ENCODE data around the gene PSD2. TPM values are rescaled to one million over a fixed set of nuclear protein-coding genes. Genes with fewer than 3 reads are reported as not detected.

The PSD2 gene
- total RNA-seq, 1 experiment from 2014 or later: not detected

GRCh38 chr5:139835656-139836055 is 40.0 kb downstream of the PSD2 start:
- no peak for DNase-seq (ENCODE audit: low read depth)

DNA sequence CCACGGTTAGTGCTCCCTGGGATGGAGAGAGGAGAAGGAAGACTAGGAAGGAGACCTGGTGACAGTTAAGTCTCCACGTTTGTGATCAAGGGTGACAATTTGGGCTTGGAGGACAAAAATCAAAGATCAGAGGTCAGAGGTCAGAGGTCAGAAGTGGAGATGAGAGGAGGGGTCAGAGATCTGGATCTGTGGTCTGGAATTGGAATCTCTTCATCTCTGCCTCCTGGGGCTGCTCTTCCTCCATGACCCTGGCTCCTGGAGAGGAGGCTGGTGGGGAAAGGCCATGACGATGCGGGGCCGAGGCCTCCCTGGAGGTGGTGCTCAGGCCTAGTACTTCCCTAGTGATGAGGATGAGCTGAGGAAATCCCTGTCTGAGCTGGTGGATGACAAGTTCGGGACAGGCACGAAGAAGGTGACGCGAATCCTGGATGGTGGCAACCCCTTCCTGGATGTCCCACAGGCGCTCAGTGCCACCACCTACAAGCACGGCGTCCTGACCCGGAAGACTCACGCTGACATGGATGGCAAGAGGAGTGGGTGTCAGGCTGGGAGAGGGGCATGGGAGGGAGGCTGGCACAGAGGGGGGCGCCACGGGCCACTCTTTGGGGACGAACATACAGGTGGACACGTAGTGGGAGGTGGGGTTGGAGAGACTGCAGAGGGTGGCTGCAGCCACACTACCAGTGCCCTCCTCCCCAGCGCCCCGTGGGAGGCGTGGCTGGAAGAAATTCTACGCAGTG is 41.0 kb downstream of the PSD2 start:
- no peak for DNase-seq (ENCODE audit: low read depth)

GRCh38 chr5:139837711-139838380 is 42.2 kb downstream of the PSD2 start:
- DNase-seq (ENCODE audit: low read depth): no peak

GRCh38 chr5:139838381-139839197 is 43.0 kb downstream of the PSD2 start:
- no peak for DNase-seq (ENCODE audit: low read depth)

GRCh38 chr5:139839232-139839815 is 43.7 kb downstream of the PSD2 start:
- DNase-seq (ENCODE audit: low read depth): no peak

DNA sequence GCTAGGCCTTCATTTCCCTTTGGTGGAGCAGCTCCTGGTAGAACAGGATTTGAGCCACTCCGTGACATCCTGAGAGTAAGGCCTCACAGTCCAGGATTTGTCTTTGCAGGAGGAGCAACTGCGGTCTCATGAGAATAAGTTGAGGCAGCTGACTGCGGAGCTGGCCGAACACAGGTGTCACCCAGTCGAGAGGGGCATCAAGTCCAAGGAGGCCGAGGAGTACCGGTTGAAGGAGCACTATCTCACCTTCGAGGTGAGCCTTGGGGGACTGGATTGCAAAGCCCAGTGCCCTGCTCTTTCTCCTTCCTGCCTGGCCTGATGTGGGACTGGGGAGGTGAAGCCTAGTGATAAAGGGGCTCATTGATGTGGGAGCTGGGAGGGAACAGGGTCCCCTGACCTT is 44.3 kb downstream of the PSD2 start:
- DNase-seq (ENCODE audit: low read depth): no peak

GRCh38 chr5:139841549-139841948 is 45.9 kb downstream of the PSD2 start:
- no peak for DNase-seq (ENCODE audit: low read depth)

- no peak for DNase-seq (ENCODE audit: low read depth)
Observed at GRCh38 chr5:139842321-139842720, 46.7 kb downstream of the PSD2 start.

DNA sequence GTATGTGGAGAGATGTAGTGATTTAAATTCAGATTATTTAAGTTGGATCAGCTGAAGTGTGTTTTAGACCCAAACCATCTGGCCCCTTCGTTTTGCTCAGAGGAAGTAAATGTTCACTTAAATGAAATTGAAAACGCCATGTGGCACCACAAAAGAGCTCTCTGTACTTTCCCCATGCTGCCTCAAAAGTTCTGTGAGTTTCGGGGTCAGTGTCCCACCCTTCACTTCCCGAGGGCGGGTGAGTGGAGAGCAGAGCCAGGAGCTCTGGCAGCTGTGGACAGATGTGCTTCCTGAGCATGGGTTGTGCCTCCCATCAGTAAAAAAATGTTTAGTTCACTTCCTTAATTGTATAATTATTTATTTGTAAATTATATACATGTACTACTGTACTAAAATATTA is 48.4 kb downstream of the PSD2 start:
- no peak for DNase-seq (ENCODE audit: low read depth)

GRCh38 chr5:139844472-139845145 is 49.0 kb downstream of the PSD2 start:
- peak; percentile 61 for DNase-seq (ENCODE audit: low read depth)

- no peak for DNase-seq (ENCODE audit: low read depth)
Observed at GRCh38 chr5:139845846-139846681, 50.5 kb downstream of the PSD2 start.

DNA sequence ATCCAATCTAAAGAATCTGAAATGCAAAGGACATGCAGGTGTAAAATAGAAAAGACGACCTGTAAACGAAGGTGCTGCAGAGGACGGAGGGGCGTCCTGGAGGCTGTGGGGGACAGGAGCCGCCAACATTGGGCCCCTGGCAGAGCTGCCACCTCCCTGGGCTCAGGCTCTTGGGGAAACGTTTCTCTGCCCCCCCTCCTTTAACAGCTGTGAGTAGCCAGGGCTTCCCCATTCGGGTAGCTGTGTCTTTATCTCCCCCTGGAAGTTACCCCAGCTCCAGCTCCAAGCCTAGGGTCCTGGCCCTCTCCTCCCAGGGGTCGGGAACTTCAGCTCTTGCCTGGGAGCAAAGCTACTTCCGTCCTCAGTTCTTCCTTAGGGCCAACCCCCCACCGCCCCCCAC is 51.5 kb downstream of the PSD2 start:
- no peak for DNase-seq (ENCODE audit: low read depth)

DNA sequence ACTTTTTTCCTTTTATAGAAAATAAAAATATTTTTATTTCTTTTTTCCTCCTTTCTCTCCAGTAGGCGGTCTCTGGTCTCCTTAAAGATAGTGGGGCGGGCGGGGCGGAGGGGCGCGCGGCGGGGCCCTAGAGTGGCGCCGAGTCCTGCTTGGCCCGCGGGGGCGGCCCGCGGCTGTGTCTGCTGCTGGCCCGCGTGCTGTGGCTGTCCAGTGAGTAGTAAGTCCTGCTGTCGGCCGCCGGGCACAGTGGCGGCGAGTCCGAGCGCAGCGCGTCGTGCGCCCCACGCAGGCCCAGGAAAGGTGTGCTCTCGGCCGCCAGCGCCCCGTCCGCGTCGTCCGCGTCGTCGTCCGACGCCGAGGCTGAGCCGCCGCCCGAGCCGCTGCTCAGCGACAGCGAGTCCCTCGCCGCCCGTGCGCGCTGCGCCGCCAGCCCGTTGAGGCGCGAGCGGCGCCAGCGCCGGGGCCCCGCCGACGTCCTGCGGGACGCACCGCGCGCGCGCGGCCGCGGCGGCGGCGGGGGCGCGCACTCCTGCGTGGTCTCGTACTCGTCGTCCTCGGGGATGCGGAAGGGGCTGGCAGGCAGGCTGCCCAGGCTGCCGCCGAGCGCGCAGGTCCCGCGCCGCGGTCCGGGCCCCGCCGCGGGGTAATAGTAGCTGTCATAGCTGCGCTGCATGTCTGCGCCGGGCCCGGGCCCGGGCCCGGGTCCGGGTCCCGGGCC is 52.3 kb downstream of the PSD2 start:
- DNase-seq (ENCODE audit: low read depth): peak; percentile 28

GRCh38 chr5:139848508-139849100 is 53.0 kb downstream of the PSD2 start:
- no peak for DNase-seq (ENCODE audit: low read depth)

- no peak for DNase-seq (ENCODE audit: low read depth)
Observed at GRCh38 chr5:139849501-139849900, 53.9 kb downstream of the PSD2 start.

DNA sequence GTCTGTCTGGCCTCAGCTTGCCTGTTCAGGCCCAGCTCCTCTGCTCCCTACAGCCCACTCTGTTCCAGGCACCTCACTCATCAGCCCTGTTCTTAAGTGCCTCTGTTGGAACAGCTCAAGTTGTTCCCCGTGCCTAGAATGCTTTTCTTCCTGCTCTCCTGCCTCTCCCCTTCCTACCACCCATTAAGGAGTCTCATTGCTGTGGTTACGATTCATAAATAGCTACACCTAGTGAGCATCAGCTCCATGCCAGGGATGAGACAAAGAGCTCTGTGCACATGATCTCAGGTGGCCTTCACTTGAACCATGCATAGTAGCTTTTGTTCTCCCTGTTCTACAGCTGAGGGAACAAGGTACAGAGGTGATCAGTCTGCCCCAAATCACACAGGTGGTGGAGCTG is 54.3 kb downstream of the PSD2 start:
- DNase-seq (ENCODE audit: low read depth): no peak

DNA sequence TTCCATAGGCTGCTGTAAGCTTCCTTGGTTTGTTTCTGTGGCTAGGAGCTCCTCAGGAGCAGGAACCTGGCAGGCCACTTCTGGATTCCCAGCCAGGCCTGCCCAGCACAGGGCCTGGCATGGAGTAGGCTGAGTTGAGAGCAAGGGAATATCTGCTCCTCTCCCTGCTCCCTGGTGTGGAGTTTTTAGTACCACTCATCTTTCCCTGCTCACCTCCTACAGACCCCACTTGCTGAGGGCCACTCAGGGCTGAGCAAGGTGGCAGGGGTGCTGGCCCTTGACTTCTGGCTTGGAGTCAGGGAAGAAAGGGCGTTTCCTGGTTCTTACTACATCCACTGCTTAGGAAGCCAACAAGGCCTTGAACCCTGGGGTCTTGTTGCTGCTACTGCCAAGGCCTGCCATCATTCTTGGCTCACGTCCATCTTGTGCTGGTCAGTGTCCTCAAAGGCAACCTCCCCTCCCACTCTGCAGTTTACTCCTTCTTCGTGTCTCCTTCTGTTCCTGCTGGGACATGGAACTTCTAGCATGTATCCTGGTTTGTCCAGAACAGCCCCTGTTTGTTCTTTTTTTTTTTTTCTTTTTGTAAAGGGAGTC is 54.9 kb downstream of the PSD2 start:
- no peak for DNase-seq (ENCODE audit: low read depth)

GRCh38 chr5:139851558-139851957 is 56.0 kb downstream of the PSD2 start:
- no peak for DNase-seq (ENCODE audit: low read depth)

- DNase-seq (ENCODE audit: low read depth): no peak
Observed at GRCh38 chr5:139852696-139853095, 57.1 kb downstream of the PSD2 start.

All from RPMI7951 (cell line).